GM21723 (cell line): ENCODE results near the gene PPIB.

ENCODE experiments used
- ATAC-seq: cut with Tn5 transposase; IDR thresholded peaks from one replicate; pipeline ENCODE4 v1.9.1; 2021; ENCODE audit warnings: mild to moderate bottlenecking, moderate library complexity; ENCODE audit not compliant: unreplicated experiment

Gene PPIB

DNA sequence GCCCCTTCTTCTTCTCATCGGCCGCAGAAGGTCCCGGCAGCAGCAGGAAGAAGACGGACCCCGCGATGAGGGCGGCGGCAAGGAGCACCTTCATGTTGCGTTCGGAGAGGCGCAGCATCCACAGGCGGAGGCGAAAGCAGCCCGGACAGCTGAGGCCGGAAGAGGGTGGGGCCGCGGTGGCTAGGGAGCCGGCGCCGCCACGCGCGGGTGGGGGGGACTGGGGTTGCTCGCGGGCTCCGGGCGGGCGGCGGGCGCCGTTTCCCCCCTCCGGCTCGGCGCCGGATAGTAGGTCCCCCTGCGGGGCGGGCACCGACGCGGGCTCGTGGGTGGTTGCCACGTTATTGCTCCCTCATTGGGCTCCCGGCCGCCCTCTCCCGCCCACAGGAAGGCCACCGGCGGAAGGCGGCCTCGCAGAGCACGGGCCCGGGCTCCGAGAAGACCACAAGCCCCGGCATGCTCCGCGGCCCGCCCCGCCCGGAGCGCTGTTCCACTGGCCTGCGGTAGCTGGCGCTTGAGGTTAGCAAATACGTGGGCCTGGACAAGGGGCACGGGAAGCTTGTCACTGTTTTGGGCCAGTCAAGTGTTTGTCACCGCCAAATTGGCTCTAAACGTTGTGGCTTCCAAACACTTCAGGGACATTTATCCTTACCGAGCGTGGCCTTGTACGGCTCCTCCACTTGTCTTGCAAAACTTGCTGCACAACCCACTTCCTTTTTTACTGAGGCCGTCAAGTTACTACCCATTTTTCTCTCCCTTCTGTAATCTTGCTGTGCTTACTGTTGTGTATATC lies at the start of gene PPIB:
Gene PPIB, minus strand, starts transcription at position 154 of the 790 bp plus-strand sequence. Its CDS starts 36 bp downstream, at position 118.
- peak; percentile 86 for ATAC-seq

DNA sequence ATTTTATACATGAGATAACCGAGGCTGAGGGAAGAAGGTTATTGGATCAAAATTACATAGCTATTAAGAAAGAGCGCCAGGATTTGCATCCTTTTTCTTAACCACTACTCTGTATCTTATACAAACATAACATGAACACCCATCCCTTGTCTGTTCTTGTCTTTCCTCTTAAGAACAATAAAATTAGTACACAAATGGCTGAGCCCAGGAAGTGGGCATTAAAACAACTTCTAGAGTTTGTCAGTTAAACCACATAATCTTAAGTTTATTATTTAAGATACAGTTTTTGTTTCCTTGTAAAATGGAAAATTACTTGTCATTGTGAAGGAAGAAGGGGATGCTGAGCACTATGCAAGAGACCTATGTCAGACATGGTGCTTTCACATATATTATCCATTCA lies 48.9 kb upstream of the PPIB start:
- ATAC-seq = no peak

DNA sequence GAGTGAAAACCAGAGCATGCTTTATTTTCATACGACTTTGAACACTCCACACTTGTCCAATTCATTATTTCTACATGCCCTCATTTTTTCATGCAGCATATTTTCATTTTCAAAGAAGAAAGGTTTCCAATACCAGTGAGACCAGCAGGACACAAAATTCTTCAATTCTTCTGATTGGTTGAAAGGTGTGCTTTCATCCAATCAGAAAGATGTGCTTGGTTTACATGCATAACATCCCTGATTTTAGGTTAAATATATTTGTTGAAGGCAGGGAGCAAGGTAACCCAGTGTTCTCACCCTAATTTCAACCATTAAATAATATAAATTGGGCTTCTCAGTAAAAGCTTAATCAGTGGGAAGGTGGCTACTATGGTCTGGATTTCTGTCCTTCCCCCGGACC lies 47.5 kb upstream of the PPIB start:
- ATAC-seq = no peak

DNA sequence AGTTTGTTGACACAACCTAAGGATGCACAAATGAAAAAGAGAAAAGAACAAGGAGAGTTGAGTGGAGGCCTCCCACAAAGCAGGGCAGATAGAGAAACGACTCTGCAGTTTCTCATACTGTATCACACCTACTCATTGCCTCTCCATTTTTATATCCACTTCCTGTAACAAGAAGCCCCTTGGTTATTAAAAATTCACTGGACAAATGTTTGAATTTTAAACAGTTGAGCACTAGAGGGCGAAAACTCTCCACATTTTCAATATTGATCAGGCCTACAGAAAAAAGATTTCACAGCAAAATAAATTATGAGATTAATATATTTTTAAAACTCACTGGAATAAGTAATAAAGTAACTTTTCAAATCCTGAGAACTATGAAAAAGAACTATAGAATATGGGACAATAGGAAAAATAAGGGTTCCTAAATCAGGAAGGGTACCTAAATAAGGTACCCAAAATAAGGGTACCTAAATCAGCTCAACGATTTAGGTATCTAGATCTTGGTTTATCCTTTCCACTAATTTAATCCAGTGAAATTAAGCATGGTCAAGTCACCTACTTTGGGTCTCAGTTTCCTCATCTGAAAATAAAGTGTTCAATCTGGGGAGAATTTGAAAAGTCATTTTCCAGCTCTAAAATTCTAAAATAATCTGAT lies 47.0 kb upstream of the PPIB start:
- no peak for ATAC-seq

DNA sequence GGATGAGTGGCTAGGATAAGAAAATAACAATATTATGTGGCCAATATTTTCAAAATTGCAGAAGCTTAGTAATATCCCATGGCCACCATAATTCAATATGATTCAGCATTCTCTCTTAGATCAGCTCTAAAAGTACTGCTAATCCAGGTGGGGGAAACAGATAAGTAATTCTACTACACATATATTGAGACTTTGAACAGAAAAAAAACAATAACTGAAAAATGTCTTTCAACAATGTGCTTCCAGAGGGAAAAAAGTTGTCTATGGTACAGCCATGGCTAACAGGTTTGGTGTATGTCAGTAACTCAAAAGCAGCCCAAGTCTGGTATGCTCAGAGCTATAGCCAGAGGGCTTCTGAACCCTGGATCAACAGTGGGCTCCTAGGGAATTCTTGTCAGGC lies 42.4 kb upstream of the PPIB start:
- no peak for ATAC-seq

DNA sequence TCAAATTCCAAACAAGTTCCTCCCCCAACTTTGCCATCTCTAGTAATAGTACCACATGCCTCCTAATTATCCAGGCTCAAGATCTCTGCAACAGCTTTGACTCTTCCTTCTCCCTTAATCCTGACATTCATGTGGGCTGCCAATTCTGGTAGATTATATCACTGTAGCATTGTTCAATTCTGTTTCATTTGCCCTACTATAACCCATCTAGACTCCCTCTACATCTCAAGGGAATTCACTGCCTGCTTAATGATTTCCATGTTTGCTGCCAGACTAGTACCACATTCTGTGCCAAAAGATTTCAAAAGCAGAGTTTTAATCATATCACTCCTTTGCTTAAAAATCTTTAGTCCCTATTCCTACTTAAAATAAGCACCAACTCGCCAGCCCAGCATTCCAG lies 34.6 kb upstream of the PPIB start:
- no peak for ATAC-seq

DNA sequence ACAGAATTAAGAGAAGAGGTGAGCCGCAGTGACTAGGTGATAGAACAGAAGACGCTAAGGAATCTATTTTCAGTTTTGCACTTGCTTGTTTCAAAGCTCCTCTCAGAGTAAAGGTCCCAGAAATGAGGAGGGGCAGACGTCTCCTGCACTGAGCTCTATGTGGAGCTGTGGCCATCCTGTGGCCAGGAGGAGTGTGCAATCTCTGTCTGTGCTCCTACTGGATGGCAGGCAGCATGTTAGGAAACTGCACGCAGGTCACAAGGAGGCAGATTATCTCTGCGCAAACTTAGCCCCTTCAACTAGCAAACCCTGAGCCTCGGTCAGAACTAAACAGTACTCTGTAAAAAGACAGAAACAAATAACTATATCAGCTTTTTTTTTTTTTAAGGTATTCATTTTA lies 31.1 kb upstream of the PPIB start:
- ATAC-seq = no peak

DNA sequence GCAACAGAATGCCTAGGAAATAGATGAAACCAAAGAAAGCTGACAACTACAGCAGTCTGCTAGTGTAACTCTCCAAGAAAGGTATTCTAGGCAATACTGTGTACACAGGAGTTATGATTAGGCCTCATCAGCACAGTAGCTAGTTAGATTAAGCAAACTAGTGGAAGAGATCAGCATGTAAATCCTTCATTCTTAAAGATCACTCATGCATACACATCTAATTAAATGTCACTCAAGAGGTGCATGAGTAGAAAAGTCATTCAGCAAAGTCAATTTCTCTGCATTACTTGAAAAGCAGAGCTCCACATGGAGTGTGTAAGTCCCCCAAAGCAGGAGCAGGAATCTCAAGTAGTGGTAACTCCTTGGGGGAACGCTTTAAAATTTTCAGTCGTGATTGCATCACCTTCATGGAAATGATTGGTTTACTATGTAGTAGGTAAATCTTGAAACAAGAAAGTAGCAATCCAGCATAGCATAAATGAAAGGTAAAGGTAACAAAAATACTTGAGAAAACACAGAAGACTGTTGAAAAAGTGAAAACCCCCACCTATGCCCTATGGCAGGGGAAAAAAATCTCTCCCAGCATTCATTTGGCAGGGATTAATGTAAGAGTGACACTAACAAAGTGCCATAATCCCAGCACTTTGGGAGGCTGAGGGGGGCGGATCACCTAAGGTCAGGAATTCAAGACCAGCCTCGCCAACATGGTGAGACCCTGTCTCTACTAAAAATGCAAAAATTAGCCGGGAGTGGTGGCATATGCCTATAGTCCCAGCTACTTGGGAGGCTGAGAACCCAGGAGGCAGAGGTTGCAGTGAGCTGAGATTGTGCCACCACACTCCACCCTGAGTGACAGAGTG lies 29.4 kb upstream of the PPIB start:
- no peak for ATAC-seq

DNA sequence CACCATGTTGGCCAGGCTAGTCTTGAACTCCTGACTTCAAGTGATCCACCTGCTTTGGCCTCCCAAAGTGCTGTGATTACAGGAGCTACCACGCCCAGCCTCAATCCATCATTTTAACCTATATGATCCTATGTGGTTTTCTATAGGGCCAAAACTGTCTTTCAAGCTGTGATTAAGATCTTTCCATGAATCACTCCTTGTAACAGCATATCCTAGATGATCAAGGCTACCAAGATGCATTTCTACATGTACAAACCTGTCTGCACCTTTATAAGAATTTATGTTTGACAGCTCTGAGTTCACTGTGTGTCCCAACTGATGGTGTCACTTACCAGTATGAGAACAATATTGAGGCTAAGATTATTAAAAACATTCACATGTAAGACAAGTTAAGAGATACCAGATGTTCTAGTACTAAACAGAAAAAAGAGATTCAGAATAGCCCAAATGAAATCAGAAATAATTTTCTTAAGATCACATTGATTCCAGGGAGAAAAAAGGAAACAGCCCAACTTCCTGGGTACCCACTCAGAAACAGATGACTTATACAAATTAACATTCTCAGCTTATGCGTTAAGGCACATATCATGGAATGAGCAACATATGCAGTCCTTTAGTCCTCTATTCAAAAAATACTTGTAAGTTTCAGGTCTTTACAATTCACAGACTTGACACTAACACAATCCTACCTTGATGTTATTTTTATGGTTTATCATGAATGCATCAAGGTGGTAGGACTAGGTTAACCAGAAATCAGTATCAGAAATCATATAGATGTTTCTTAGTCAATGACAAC lies 24.8 kb upstream of the PPIB start:
- ATAC-seq = no peak

DNA sequence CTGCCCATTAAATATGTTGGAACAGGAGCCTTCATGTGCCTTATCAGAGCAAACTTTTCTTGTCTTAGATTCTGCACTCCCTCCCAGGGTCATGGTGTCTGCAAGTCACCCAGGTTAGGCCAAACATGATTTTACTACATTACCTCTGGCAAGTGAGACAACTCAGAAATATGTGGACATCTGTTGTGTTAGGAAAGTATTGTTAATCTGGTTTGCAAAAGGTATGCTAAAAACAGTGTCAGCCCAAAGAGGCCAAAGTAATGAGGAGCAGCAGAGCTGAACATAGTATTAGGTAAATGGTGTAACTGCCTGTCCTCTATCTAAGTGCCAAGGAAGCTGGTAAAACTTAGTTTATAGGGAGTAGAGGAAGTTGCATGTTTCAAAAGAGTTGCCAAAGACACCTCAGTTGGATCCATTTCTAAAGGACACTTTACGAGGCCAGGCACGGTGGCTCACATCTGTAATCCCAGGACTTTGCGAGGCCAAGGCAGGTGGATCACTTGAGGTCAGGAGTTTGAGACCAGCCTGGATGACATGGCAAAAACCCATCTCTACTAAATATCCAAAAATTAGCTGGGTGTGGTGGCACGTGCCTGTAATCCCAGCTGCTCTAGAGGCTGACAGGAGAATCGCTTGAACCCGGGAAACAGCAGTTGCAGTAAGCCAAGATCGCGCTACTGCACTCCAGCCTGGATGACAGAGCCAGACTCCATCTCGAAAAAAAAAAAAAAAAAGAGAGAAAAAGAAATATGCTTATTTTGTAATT lies 22.5 kb upstream of the PPIB start:
- ATAC-seq = no peak

DNA sequence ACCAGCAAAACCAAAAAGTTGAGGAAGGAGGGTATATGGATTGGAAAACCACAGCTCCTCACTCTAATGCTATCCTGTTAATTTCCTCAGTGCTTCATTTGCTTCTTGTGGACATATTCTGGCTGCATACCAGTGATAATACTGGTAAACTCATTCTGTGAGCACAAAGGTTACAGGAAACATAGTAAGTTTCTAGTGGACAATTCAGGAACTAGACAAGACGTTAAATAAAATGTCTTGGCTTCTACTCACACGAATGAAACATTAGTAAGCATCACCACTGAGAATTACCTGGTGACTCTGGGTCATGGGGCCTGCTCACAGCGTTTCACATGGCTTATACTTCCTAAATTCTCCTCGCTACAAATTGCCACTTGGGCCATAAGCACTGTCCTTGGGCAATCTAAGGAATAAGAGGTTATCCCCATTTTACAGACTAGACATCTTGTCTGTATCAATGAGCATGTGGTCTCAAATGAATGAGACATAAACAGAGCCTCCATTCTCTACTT lies 20.1 kb upstream of the PPIB start:
- ATAC-seq = no peak

DNA sequence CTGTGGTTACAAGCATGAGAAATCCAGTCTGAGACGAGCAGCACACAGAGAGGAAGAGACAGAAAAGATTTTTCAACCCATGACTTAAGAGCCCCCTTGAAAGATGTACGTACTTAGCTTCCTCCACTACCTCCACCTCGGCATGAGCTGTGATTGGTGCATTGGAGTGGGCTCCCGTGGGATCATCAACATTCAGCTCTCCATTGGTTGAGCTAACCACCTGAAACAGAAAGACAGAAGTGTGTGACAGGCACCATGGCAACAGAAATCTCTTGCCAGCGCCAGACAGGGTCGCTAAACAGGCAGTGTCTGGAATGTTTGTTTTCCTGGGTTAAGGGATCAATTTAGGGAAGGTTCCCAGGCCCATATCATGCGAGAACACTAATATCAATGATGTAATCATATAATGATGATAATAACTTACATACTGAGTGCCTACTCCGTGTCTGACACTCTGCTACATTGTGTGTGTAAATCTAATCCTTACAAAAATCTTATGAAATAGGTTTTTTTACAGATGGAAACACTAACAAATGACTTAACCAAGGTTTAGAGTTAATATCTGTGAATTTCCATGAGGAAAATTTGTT lies 17.5 kb upstream of the PPIB start:
- ATAC-seq = peak; percentile 67

DNA sequence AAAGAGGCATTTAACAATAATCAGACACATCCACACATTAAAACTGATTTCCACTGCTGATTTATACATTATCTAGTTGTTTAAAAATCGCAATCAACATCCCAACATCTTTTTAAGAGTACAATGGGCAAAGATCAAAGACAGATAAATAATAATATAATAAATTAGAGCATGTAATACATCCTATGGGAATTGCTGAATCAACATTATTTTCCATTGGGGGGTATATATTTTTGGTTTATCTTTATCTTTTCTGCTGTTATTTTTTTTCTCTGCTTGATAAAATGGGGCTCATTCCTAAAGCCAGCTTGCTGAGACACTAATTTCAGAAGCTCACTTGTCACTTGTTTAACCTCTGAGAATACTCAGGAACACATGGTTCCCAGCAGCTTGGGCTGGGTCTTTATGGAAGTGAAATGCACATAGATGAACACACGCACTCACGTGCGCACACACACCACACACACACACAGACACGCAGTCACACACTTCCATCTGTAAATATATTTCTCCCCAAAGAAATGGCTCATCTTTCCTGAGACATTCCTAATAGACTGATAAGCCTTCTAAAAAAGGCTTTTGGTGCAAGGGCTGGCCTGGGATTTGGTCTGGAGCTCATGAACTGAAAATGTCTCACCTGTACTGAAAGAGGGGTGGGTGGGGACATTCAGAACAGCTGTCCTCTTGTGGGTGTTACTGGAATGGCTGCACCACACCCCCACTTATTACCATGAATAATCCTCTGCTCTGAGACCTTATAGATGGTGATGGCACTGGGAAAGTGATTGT lies 3.5 kb upstream of the PPIB start:
- ATAC-seq = no peak

DNA sequence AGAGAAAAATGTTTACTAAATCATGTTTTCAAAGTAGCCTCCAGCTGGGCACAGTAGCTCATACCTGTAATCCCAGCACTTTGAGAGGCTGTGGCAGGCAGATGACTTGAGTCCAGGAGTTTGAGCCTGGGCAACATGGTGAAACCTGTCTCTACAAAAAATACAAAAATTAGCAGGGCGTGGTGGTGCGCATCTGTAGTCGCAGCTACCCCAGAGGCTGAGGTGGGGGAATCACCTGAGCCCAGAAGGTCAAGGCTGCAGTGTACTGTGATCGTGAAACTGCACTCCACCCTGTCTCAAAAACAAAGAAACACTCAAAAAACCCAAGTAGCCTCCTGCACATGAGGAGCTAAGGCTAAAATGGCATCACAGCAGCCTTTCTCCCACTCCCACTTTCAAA lies 1.6 kb upstream of the PPIB start:
- no peak for ATAC-seq

DNA sequence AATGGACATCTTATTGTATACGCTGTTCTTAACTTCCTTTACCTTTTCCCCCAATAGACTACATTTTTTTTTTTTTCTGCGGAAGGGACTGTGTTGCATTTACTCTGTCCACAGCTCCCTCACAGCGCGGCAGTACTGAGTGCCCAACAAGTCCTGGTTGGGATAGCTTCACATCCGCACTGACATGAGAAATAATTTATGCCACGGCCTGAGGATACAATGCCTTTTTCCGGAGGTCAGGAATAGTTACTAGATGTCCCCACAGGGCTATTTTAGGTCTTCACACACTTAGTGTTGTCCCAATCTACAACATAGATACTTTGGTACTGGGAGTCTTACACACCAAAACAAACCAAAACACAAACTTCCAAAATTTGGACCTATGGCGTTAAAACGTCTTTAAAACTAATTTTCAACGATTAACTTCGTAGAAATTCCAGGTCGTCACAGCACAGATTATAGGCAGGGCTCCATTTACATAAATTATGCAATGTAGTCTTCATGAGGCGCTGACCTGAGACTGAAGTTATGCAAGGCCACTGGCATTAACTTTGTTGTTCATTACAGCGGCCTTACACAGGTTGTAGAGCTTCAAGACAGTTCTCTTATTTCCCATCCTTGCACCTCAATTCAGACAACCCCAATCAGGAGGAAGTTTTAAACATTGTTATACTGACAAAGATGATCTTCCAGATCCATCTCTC lies 989 bp upstream of the PPIB start:
- ATAC-seq = peak; percentile 16

DNA sequence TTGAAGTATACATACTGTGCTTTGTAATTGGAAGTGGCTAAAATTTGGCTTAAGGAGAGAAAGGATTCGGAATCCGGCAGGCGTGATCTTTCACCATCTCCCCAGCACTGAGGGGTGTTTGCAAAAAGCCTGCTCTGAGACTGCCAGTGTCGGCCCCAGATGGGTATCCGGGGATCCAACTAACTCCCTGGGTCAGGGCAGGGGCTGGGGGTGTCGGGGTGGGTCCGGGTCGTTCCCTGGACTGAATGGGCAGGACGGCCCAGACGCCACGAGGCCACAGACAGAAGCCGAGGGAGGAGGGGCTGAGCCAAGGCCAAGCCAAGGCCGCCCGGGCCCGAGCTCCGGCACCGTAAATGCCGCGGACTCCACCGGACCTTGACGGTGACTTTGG lies 349 bp downstream of the PPIB start:
- ATAC-seq = peak; percentile 28

DNA sequence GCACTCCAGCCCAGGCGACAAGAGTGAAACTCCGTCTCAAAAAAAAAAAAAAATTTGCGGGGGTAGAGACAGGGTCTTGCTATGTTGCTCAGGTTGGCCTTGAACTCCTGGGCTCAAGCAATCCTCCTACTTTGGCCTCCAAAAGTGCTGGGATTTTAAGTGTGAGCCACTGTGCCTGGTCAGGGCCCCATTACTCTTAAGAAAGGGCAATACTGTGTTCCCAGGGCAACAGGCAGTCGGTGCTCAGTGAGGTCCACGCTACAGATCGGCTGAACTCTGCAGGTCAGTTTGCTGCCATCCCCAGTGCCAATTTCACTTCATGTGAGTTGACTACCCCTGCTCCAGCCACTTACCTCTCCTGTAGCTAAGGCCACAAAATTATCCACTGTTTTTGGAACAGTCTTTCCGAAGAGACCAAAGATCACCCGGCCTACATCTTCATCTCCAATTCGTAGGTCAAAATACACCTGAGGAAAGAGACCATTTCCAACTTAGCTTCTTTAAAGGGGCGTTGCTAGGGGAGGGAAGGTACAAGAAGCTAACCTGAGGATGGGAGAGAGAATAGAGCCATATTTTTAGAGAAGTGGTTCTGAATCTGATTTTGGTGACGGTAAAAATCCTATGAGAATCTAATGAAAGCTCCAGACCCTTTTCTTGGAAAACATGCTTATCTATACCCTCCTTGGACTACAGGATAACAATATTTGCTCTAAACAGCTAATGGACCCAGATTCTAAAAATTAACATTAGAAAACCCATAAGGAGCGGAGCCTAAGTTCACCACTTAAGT lies 939 bp downstream of the PPIB start:
- no peak for ATAC-seq
